HG03025 (cell line): ENCODE results near the gene CEBPA.
"Not testable (repeated sequence)": the region's sequence is repeated elsewhere in the genome, so short reads cannot be mapped to it uniquely, and the experiment has no call there.

Experiments used
- ATAC-seq: cut with Tn5 transposase; IDR thresholded peaks from one replicate; pipeline ENCODE4 v1.9.1; 2021; ENCODE audit warnings: mild to moderate bottlenecking, moderate library complexity; ENCODE audit not compliant: unreplicated experiment, low FRiP score

Gene CEBPA

GRCh38 chr19:33329060-33329459 lies 26.7 kb upstream of the CEBPA start:
- ATAC-seq: no peak

DNA sequence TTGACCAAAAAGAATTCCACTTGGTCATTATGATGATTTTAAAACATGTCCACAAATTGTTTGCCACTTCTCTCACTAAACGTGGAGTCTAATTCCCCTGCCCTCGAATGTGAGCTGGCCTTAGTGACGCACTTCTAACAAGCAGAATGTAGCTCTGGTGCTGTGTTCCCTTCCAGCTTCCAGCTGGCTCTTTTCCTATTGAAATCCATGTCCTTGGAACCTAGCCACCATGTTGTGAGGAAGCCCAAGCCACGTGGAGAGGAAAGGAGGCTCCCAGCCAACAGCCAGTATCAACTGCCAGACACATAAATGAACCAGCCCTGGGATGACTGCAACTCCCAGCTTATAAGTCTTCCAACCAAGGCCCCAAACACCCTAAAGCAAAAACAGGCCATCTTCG lies 23.6 kb upstream of the CEBPA start:
- no peak for ATAC-seq

DNA sequence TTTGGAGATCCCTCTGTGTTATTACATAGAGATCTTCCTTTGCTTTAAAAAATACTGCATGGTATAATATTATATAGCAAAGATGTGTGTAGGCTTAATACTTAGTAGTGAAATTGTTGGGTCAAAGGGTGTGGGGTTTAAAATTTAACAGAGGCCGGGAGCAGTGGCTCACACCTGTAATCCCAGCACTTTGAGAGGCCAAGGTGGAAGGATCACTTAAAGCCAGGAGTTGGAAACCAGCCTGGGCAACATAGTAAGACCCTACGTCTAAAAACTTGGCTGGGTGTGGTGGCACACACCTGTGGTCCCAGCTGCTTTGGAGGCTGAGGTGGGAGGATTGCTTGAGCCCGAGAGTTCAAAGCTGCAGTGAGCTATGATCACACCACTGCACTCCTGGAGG lies 22.3 kb upstream of the CEBPA start:
- ATAC-seq: no peak

DNA sequence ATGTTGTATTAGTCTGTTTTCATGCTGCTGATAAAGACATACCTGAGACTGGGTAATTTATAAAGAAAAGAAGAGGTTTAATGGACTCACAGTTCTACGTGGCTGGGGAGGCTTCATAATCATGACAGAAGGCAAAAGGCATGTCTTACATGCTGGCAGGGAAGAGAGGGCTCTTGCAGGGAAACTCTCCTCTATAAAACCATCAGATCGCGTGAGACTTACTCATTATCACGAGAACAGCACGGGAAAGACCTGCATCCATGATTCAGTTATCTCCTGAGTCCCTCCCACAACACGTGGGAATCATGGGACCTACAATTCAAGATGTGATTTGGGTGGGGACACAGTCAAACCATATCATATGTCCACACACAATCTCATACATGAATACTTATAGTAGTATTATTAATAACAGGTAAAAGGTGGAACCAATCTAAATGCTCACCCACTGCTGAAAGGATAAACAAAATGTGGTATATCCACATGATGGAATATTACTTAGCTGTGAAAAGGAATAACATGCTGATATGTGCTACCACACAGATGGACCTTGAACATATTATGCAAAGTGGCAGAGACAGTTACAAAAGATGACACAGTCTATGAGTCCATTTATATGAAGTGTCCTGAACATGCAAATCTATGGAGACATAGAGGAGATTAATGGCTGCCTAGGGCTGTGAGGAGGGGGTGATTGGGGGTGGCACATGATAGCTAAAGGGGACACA lies 20.9 kb upstream of the CEBPA start:
- ATAC-seq: no peak

DNA sequence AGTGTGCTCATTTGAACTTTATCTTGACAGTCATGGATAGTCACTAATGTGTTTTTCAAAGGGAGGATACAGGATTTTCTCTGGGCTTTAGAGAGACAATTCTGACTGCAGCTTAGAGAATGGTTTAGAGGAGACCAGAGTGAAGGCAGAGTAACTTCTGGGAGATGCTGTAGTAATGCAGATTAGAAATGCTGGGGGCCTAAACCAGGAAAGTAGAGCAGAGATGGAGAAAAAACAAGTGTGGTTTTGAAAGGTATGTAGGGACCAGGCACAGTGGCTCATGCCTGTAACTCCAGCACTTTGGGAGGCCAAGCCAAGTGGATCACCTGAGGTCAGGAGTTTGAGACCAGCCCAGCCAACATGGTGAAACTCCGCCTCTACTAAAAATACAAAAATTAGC lies 18.3 kb upstream of the CEBPA start:
- no peak for ATAC-seq

DNA sequence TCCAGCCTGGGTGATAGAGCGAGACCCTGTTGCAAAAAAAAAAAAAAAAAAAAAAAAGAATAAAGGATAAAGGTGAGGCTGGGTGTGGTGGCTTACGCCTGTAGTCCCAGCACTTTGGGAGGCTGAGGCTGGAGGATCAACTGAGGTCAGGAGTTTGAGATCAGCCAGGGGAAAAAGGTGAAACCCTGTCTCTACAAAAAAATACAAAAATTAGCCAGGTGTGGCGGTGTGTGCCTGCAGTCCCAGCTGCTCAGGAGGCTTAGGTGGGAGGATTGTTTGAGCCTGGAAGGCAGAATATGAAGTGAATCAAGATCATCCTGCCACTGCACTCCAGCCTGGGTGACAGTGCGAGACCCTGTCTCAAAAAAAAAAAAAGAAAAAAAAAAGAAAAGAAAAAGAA lies 15.7 kb upstream of the CEBPA start:
- not testable (repeated sequence) for ATAC-seq

DNA sequence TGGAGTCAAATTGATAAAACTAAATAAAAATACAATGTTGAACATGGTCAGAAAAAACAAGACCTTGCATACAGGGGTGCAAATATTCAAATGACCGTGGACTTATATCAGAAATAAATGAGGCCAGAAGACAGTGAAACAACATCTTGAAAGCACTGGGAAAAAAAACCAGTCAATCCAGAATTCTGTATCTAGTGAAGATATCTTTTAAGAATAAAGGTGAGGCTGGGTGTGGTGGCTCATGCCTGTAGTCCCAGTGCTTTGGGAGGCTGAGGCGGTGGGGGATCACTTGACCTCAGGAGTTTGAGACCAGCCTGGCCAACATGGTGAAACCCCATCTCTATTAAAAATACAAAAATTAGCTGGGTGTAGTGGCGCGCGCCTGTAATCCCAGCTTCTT lies 15.2 kb upstream of the CEBPA start:
- ATAC-seq: no peak

DNA sequence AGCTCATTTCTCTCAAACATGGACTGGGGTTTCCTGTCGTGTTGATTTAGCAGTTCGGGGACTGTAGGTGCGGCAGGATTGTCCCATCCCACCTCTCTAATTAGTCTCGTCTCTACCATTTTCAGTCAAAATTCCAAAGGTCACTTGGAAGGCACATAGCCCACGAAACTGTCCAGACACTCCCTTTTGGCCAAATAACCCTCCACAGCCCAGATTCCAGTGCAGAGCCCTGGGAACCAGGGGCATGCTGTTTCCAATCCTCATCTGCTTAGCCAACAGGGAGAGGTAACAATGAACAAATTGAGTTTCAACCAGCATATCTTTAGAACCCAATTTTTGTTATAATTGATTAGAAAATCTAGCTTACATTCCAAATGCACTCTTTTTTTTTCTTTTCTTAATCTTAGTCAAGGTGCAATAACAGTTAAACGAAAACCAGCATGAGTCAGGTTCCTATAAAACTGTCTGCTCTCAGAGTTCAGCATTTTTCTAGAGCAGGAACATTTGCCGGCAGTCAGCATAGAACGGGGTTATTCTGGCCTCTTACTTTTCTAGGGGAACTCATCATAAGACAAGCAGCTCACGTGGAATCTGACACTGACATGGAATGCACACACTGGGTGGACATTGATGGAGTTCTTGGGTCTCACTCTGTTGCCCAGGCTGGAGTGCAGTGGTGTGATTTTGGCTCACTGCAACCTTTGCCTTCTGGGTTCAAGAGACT lies 14.4 kb upstream of the CEBPA start:
- ATAC-seq: no peak

DNA sequence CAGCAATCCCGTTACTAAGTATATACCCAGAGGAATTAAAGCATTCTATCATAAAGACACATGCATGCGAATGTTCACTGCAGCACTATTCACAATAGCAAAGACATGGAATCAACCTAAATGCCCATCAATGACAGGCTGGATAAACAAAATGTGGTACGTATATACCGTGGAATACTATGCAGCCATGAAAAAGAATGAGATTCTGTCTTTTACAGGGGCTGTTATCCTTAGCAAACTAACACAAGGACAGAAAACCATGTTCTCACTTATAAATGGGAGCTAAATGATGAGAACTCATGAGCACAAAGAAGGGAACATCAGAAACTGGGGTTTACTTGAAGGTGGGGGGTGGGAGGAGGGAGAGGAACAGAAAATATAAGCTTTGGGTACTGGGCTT lies 10.5 kb upstream of the CEBPA start:
- ATAC-seq: not testable (repeated sequence)

DNA sequence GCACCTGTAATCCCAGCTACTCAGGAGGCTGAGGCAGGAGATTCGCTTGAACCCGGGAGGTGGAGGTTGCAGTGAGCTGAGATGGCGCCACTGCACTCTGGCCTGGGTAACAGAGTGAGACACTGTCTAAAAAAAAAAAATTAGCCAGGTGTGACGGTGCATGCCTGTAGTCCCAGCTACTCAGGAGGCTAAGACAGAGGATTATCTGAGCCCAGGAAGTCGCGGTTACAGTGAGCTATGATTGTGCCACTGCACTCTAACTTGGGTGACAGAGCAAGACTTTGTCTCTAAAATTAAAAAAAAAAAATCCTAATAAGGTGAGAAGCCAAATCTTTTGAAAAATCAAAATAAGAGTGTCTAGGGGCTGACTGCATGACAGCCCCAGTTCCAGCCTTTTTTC lies 9.7 kb upstream of the CEBPA start:
- ATAC-seq: no peak

- no peak for ATAC-seq
Measured at GRCh38 chr19:33311326-33311682, 9.0 kb upstream of the CEBPA start.

DNA sequence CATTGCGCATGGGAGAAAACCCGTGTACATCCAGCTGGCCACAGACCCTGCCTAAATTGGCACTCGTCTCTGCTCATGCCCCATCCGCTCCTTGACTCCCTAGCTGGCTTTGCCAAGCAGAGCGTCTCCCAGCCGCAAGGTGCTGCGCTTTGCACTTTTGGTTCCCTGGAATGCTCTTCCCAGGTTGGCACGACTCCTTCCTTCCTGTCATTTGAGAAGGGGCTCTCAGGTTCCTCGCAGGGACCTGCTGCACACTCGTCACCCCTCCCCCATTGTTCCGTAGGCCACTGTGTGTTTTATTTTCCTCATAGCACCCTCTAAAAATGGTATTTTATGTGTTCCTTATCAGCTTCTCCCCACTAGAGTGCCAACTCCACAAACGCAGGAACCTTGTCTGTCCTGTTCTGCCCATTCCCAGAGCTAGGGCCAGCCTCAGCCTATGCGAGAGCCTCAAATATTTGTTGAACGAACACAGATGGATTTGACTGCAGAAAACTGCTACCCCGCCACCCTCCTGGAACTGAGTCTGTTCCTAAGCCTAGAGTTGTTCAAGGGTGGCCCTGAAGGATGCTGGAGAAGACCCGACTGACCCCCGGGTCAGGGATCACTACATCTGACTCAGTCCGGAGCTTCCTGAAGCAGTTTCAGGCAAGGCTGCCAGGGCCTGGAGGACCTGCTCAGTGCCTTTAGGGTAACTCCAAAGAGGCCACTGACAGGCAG lies 8.4 kb upstream of the CEBPA start:
- no peak for ATAC-seq

DNA sequence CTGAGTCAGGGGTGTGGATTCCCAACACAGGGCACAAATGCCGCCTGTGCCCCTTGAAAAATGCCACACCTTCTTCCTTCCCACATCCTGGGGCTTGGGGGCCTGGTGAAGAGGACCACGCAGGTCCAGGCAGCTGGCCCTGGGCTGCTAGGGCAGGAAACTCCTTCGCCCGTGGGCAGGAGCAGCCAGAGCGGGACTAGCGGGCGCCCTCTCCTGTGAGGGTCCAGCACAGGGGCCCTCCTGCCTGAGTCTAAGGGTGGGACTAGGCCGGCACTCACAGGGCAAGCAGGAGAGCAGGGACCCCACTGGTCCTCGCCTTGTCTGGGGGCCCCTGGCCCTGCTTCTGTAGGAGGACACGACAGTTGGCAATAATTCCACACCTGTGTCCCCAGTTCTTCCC lies 7.5 kb upstream of the CEBPA start:
- ATAC-seq: no peak

DNA sequence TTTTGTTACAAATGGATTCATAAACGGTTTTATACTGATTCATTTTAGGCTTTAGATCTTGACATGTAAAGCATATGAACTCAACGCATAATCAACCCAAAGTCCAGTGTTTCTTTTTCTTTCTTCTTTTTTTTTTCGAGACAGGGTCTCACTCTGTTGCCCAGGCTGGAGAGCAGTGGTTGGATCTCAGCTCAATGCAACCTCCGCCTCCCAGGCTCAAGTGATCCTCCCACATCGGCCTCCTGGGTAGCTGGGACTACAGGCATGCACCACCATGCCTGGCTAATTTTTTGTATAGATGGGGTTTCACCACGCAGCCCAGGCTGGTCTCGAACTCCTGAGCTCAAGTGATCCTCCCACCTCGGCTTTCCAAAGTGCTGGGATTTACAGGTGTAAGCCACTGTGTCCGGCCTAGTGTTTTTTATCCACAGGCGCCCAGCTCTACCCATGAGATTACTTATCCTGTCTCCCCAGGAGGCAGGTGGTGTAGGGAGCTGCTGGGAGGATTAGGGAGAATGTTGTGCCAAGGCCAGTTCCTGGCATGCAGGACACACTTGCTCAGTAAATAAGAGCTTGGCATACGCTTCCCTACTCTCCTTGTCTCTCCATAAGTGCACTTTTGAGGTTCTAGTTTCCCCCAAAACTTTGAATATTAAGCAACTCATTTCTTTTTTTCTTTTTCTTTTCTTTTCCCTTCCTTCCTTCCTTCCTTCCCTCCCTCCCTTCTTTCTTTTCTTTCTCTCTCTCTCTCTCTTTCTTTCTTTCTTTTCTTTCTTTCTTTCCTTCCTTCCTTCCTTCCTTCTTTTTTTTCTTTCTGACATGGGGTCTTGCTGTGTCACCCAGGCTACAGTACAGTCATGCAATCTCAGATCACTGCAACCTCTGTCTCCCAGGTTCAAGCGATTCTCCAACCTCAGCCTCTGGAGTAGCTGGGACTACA lies 4.8 kb upstream of the CEBPA start:
- ATAC-seq: no peak

DNA sequence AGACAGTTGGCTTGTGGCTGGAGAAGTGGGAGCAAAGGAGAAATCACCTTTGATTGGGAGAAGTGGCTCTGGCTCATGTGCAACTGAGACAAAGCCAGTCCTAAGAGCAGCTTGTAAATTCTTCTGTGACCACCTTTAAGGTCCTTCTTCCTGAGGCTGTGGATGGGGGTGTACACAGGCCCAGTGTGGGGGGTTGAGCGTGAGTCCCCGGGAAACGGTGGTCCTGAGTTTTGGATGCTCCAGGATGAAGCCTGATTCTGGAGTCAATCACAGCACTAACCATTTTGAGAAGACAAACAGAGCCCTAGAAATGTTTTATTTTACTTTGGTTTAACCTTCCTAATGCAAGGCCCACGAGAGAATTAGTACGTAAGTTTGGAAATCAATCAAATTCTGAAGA lies 3.9 kb upstream of the CEBPA start:
- no peak for ATAC-seq

DNA sequence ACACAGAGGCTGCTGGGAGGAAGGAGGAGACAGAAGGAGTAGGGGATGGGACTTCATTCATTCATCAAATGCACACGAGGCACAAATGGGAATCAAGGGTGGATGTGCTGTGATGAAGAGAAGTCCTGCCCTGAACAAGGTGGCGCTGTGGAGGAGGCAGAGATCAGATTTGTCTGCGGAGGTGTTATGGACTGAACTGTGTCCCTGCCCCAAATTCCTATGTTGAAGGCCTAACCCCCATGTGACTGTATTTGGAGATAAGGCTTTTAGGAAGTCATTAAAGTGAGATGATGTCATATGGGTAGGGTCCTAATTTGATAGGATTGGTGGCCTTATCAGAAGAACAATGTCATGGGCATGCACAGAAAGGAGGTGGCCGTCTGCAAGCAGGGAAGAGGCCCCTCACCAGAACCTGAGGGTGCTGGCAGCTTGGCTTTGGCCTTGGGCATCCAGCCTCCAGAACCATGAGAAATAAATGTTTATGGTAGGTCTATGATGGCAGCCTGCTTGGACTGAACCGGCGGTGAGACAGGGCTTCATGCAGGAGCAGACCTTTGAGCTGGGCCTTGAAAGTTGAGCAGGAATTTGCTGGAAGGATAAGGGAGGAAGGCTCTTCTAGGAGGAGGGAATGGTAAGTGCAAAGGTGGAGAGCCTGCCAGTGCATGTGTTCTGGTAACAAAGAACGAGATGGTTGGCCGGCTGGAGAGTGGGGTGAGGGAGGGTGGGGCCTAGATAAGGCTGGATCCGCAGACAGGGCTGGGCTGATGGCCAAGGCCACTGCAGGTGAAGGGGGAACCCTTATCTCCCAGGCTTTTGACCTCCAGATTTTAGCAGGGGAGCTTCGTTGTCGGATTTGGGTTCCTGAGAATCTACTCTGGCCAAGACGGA lies 2.7 kb upstream of the CEBPA start:
- no peak for ATAC-seq

DNA sequence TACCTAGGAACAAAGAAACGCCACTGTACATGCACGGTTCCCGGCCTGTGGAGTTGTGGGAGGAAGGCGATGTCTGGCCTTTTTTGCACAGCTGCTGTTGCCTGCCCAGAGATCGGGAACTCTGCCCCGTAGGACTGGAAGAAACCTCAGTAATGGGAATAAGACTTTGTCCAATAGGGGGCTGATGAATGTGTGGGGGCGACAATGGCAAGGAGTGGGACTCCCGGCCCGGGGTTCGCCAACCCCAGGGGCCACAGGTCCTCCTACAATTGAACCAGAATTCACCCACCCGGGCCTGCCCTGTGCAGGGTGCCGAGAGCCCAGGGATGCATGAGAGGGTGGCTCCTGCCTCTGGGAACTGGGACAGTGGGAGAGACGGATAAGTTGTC lies 2.0 kb upstream of the CEBPA start:
- no peak for ATAC-seq

GRCh38 chr19:33303791-33304345 lies 1.5 kb upstream of the CEBPA start:
- no peak for ATAC-seq

- ATAC-seq: no peak
Measured at GRCh38 chr19:33302974-33303790, 848 bp upstream of the CEBPA start.
